Body of pancreas (tissue), 4 donors: ENCODE data around the gene ARID5B.
"Not testable (repeated sequence)": the region's sequence is repeated elsewhere in the genome, so short reads cannot be mapped to it uniquely, and the experiment has no call there.

ENCODE experiments used
- CTCF ChIP-seq, 7 experiments: fragments of 450-650 bp in 4 of 7; fragments of 200-600 bp in 3 of 7; sonication (generic) in 3 of 7; IDR thresholded peaks; one replicate each; pipeline ENCODE4 v1.5.1; 2016 to 2019; ENCODE audit warnings: antibody characterized with exemption in 7 of 7
- POLR2A ChIP-seq, 3 donors: fragments of 450-650 bp; IDR thresholded peaks; one replicate each; pipeline ENCODE4 v1.6.1; 2016; ENCODE audit warnings: antibody characterized with exemption in 3 of 3, mild to moderate bottlenecking in 2 of 3

GRCh38 chr10:61867374-61867773 is 34.1 kb upstream of the ARID5B start:
- TF ChIP-seq CTCF, POLR2A (IDR thresholded peaks at IDR 0.05): not testable (repeated sequence)
